Limb (tissue), 2 donors: Measurements from ENCODE around the gene DUS2.
A peak's percentile ranks its signal among the peaks of the same experiment; 100 is the strongest.
"Not testable (repeated sequence)": the region's sequence is repeated elsewhere in the genome, so short reads cannot be mapped to it uniquely, and the experiment has no call there.

ENCODE experiments used
- DNase-seq, 2 donors: peaks; one replicate each; pipeline ENCODE4 v3.0.0-alpha.2; 2016; ENCODE audit errors: extremely low spot score in 2 of 2

DUS2 gene

GRCh38 chr16:68022728-68023537 lies at the start of gene DUS2, which contains the start of gene DDX28:
Gene DUS2 (plus strand): TSS chr16:68023284. CDS start chr16:68038024, 14,740 bp downstream.
Gene DDX28 (minus strand): TSS chr16:68023232. CDS start chr16:68023202, 30 bp downstream.
- peak; percentile 86 to 98 for DNase-seq

- DNase-seq = no peak
Measured at GRCh38 chr16:67975321-67976105, 47.6 kb upstream of the DUS2 start.

GRCh38 chr16:67976205-67976604 lies 46.9 kb upstream of the DUS2 start:
- DNase-seq = no peak

GRCh38 chr16:67977005-67977404 lies 46.1 kb upstream of the DUS2 start:
- DNase-seq = no peak

GRCh38 chr16:67977469-67978227 lies 45.4 kb upstream of the DUS2 start:
- no peak for DNase-seq

GRCh38 chr16:67979955-67980678 lies 43.0 kb upstream of the DUS2 start, which contains the start of gene DPEP3:
Gene DPEP3 (minus strand): TSS chr16:67980499. CDS start chr16:67980380, 119 bp downstream.
- DNase-seq = no peak

- no peak for DNase-seq
Measured at GRCh38 chr16:67982011-67982696, 40.9 kb upstream of the DUS2 start.

GRCh38 chr16:67986949-67987348 lies 36.1 kb upstream of the DUS2 start:
- DNase-seq = no peak

- DNase-seq = no peak
Measured at GRCh38 chr16:67987460-67988160, 35.5 kb upstream of the DUS2 start.

- DNase-seq = no peak
Measured at GRCh38 chr16:67988675-67989074, 34.4 kb upstream of the DUS2 start.

GRCh38 chr16:67989322-67990017 lies 33.6 kb upstream of the DUS2 start:
- DNase-seq = no peak

- no peak for DNase-seq
Measured at GRCh38 chr16:67990018-67990386, 33.1 kb upstream of the DUS2 start.

GRCh38 chr16:67992661-67993206 lies 30.4 kb upstream of the DUS2 start:
- DNase-seq = no peak

GRCh38 chr16:67993207-67994039 lies 29.7 kb upstream of the DUS2 start:
- peak; percentile 68 to 82 for DNase-seq

- not testable (repeated sequence) for DNase-seq
Measured at GRCh38 chr16:67994040-67994408, 29.1 kb upstream of the DUS2 start.

- no peak for DNase-seq
Measured at GRCh38 chr16:67995423-67995822, 27.7 kb upstream of the DUS2 start.

- DNase-seq = no peak
Measured at GRCh38 chr16:67996666-67997065, 26.4 kb upstream of the DUS2 start.

GRCh38 chr16:67998231-67998778 lies 24.8 kb upstream of the DUS2 start:
- not testable (repeated sequence) for DNase-seq
